Effector memory CD8-positive, alpha-beta T cell (primary cell): ENCODE measurements around the gene CDH16.
A peak's percentile ranks its signal among the peaks of the same experiment; 100 is the strongest.
"Not testable (repeated sequence)": the region's sequence is repeated elsewhere in the genome, so short reads cannot be mapped to it uniquely, and the experiment has no call there.

Experiments
- ATAC-seq: fragments of 150-1000 bp; cut with Tn5 transposase; replicated peaks from 2 replicates; pipeline ENCODE4 v1.10.0; 2021; ENCODE audit warnings: mild to moderate bottlenecking, moderate library complexity
- DNase-seq, 3 experiments: peaks; one replicate each; pipeline ENCODE4 v3.0.0; 2021
- H3K27ac Mint-ChIP-seq, 2 donors: one replicate each; pipeline ENCODE4 v1.8.0; 2022; ENCODE audit warnings: mild to moderate bottlenecking in 2 of 2, mixed read lengths in 2 of 2, moderate library complexity in 2 of 2
- H3K27me3 Mint-ChIP-seq, 2 donors: one replicate each; pipeline ENCODE4 v1.8.0; 2022; ENCODE audit warnings: mixed read lengths in 2 of 2
- H3K36me3 Mint-ChIP-seq: one replicate; pipeline ENCODE4 v1.8.0; 2022; ENCODE audit warnings: mild to moderate bottlenecking, moderate library complexity, mixed read lengths; ENCODE audit not compliant: insufficient read depth
- H3K4me1 Mint-ChIP-seq, 2 donors: one replicate each; pipeline ENCODE4 v1.8.0; 2022; ENCODE audit warnings: low read depth in 2 of 2, mixed read lengths in 2 of 2
- H3K4me3 Mint-ChIP-seq, 2 donors: one replicate each; pipeline ENCODE4 v1.8.0; 2022; ENCODE audit warnings: mild to moderate bottlenecking in 2 of 2, mixed read lengths in 2 of 2, moderate library complexity in 2 of 2
- H3K9me3 Mint-ChIP-seq, 2 donors: one replicate each; pipeline ENCODE4 v1.8.0; 2022; ENCODE audit warnings: mixed read lengths in 2 of 2

The CDH16 gene

GRCh38 chr16:66943426-66944053 is 24.9 kb upstream of the CDH16 start:
- H3K27ac Mint-ChIP-seq: peak overlapping the region; percentile 32 to 91
- no peak for ATAC-seq

GRCh38 chr16:66942981-66943380 is 24.3 kb upstream of the CDH16 start:
- no peak overlapping the region for H3K4me3 Mint-ChIP-seq
- ATAC-seq (no peak), DNase-seq (no peak)
- no peaks in the 10 kb centered on the region for H3K27me3 Mint-ChIP-seq
- H3K9me3 Mint-ChIP-seq: no peaks in the 10 kb centered on the region
- peaks cover 11% of the 10 kb centered on the region in 2 donors for H3K4me1 Mint-ChIP-seq
- H3K27ac Mint-ChIP-seq: peak overlapping the region; percentile 2 to 32
- H3K36me3 Mint-ChIP-seq: peaks cover 19% of the 10 kb centered on the region

More at GRCh38 chr16:66943426-66944053, 24.9 kb upstream of the CDH16 start:
- Mint-ChIP-seq H3K27me3 (peaks cover 3% of the 10 kb centered on the region in 2 donors), H3K4me3 (no peak overlapping the region), H3K9me3 (no peaks in the 10 kb centered on the region), H3K36me3 (peaks cover 17% of the 10 kb centered on the region), H3K4me1 (peaks cover 16 to 17% of the 10 kb centered on the region in 2 donors)
- DNase-seq: no peak

- ATAC-seq: no peak
- peaks cover 20% of the 10 kb centered on the region for H3K36me3 Mint-ChIP-seq
- DNase-seq: no peak
- peaks cover 16 to 22% of the 10 kb centered on the region in 2 donors for H3K4me1 Mint-ChIP-seq
- no peak overlapping the region for H3K27ac Mint-ChIP-seq
- H3K4me3 Mint-ChIP-seq: no peak overlapping the region
- no peaks in the 10 kb centered on the region for H3K27me3 Mint-ChIP-seq
- no peaks in the 10 kb centered on the region for H3K9me3 Mint-ChIP-seq
Observed at GRCh38 chr16:66940236-66940635, 21.6 kb upstream of the CDH16 start.

GRCh38 chr16:66939366-66939765 is 20.7 kb upstream of the CDH16 start:
- Mint-ChIP-seq H3K9me3 (no peaks in the 10 kb centered on the region), H3K4me1 (peaks cover 20 to 29% of the 10 kb centered on the region in 2 donors), H3K36me3 (peaks cover 23% of the 10 kb centered on the region), H3K27ac (no peak overlapping the region), H3K27me3 (no peaks in the 10 kb centered on the region), H3K4me3 (no peak overlapping the region)
- ATAC-seq (no peak), DNase-seq (no peak)

GRCh38 chr16:66937725-66938337 is 19.1 kb upstream of the CDH16 start:
- H3K4me3 Mint-ChIP-seq: no peak overlapping the region

GRCh38 chr16:66936889-66937554 is 18.3 kb upstream of the CDH16 start:
- no peak for DNase-seq
- no peaks in the 10 kb centered on the region for H3K9me3 Mint-ChIP-seq
- H3K27me3 Mint-ChIP-seq: no peaks in the 10 kb centered on the region
- peaks cover 38% of the 10 kb centered on the region for H3K36me3 Mint-ChIP-seq
- peak overlapping the region; percentile 38 to 67 for H3K27ac Mint-ChIP-seq
- no peak for ATAC-seq
- H3K4me1 Mint-ChIP-seq: peaks cover 43 to 52% of the 10 kb centered on the region in 2 donors
- H3K4me3 Mint-ChIP-seq: peak overlapping the region; percentile 57 to 100

More at GRCh38 chr16:66937725-66938337, 19.1 kb upstream of the CDH16 start:
- peaks cover 35% of the 10 kb centered on the region for H3K36me3 Mint-ChIP-seq
- H3K27ac Mint-ChIP-seq: peak overlapping the region in 1 of 2 donors; percentile 38
- ATAC-seq (no peak), DNase-seq (no peak)
- no peaks in the 10 kb centered on the region for H3K27me3 Mint-ChIP-seq
- H3K4me1 Mint-ChIP-seq: peaks cover 35 to 44% of the 10 kb centered on the region in 2 donors
- no peaks in the 10 kb centered on the region for H3K9me3 Mint-ChIP-seq

GRCh38 chr16:66936462-66936861 is 17.8 kb upstream of the CDH16 start:
- peaks cover 46 to 57% of the 10 kb centered on the region in 2 donors for H3K4me1 Mint-ChIP-seq

GRCh38 chr16:66935314-66936011 is 16.8 kb upstream of the CDH16 start, which contains the start of gene CES2:
CES2 (plus strand) TSS chr16:66935516; CDS start chr16:66935636, 120 bp downstream.
- DNase-seq: no peak
- ATAC-seq: no peak
- H3K9me3 Mint-ChIP-seq: no peaks in the 10 kb centered on the region
- peaks cover 46 to 57% of the 10 kb centered on the region in 2 donors for H3K4me1 Mint-ChIP-seq
- H3K27ac Mint-ChIP-seq: peak within 1 kb of the TSS; percentile 98
- peaks cover 36% of the 10 kb centered on the region for H3K36me3 Mint-ChIP-seq
- peak within 1 kb of the TSS; percentile 99 to 100 for H3K4me3 Mint-ChIP-seq
- H3K27me3 Mint-ChIP-seq: no peaks in the 10 kb centered on the region

More at GRCh38 chr16:66936462-66936861, 17.8 kb upstream of the CDH16 start:
- Mint-ChIP-seq H3K27me3 (no peaks in the 10 kb centered on the region), H3K27ac (peak overlapping the region; percentile 67 to 98), H3K9me3 (no peaks in the 10 kb centered on the region), H3K36me3 (peaks cover 37% of the 10 kb centered on the region), H3K4me3 (peak overlapping the region; percentile 57 to 100)
- ATAC-seq (no peak), DNase-seq (no peak)

GRCh38 chr16:66934839-66935313 is 16.2 kb upstream of the CDH16 start:
- H3K36me3 Mint-ChIP-seq: peaks cover 38% of the 10 kb centered on the region
- peak overlapping the region; percentile 99 to 100 for H3K4me3 Mint-ChIP-seq
- not testable (repeated sequence) for DNase-seq, H3K9me3 Mint-ChIP-seq, ATAC-seq, H3K27me3 Mint-ChIP-seq
- peaks cover 46 to 57% of the 10 kb centered on the region in 2 donors for H3K4me1 Mint-ChIP-seq
- H3K27ac Mint-ChIP-seq: peak overlapping the region; percentile 98

- no peaks in the 10 kb centered on the region for H3K27me3 Mint-ChIP-seq
- peak within 1 kb of the TSS; percentile 99 to 100 for H3K4me3 Mint-ChIP-seq
- DNase-seq (peak; percentile 86 to 89 (median 88)), ATAC-seq (peak; percentile 93)
- H3K9me3 Mint-ChIP-seq: no peaks in the 10 kb centered on the region
- peak within 1 kb of the TSS; percentile 98 for H3K27ac Mint-ChIP-seq
- H3K36me3 Mint-ChIP-seq: peaks cover 38% of the 10 kb centered on the region
- peaks cover 46 to 57% of the 10 kb centered on the region in 2 donors for H3K4me1 Mint-ChIP-seq
Observed at GRCh38 chr16:66934138-66934838, 15.6 kb upstream of the CDH16 start, which contains the start of gene CIAO2B. CIAO2B (minus strand) TSS chr16:66934402; CDS start chr16:66934364, 38 bp downstream.

GRCh38 chr16:66933776-66934137 is 15.1 kb upstream of the CDH16 start:
- Mint-ChIP-seq H3K4me1 (peaks cover 46 to 57% of the 10 kb centered on the region in 2 donors), H3K4me3 (peak overlapping the region; percentile 99 to 100), H3K27ac (peak overlapping the region; percentile 98), H3K27me3 (no peaks in the 10 kb centered on the region), H3K36me3 (peaks cover 38% of the 10 kb centered on the region), H3K9me3 (no peaks in the 10 kb centered on the region)
- ATAC-seq (peak; percentile 40), DNase-seq (peak in 1 of 3 experiments; percentile 10)

GRCh38 chr16:66932076-66932475 is 13.4 kb upstream of the CDH16 start:
- H3K36me3 Mint-ChIP-seq: peaks cover 33% of the 10 kb centered on the region
- H3K4me1 Mint-ChIP-seq: peaks cover 45 to 51% of the 10 kb centered on the region in 2 donors
- H3K4me3 Mint-ChIP-seq: peak overlapping the region in 1 of 2 donors; percentile 100
- ATAC-seq (no peak), DNase-seq (no peak)
- H3K9me3 Mint-ChIP-seq: no peaks in the 10 kb centered on the region
- no peaks in the 10 kb centered on the region for H3K27me3 Mint-ChIP-seq
- H3K27ac Mint-ChIP-seq: peak overlapping the region; percentile 98
